K562 (cell line): ENCODE results near the gene APBB2. TPM values are rescaled to one million over a fixed set of nuclear protein-coding genes. Genes with fewer than 3 reads are reported as not detected.

Source experiments
- ATAC-seq: fragments of 200-7000 bp; cut with Tn5 transposase; 3 replicates; pipeline ENCODE4 v1.9.1; 2020; ENCODE audit warnings: moderate library complexity
- BruUV-seq: library from RNA; stranded (reverse); fragments of 400-500 nt; replicated peaks from 2 replicates; lab custom pipeline; 2021; lab: Mats Ljungman, UMichigan
- CTCF ChIA-PET: fragments of 300-600 bp; formaldehyde crosslinking; extraction: SDS; loops from one replicate; lab custom pipeline; 2021; ENCODE audit warnings: low intra/inter-chr PET ratio; lab: Yijun Ruan, JAX
- POLR2A ChIA-PET: fragments of 300-600, 350-650 bp; sonication (Branson Sonifier 250); formaldehyde crosslinking; extraction: SDS; loops from one replicate; lab custom pipeline; 2021; ENCODE audit warnings: antibody characterized with exemption, inconsistent platforms; lab: Yijun Ruan, JAX
- DNase-seq, 4 experiments: peaks; one replicate each; pipeline versions ENCODE4 v3.0.0 to v3.0.0-alpha.2; 2011 to 2018; ENCODE audit warnings: low spot score in 3 of 4, mixed read lengths in 3 of 4; ENCODE audit errors: extremely low read depth in 1 of 4
- FAIRE-seq: peaks from 2 replicates; lab custom pipeline; 2011; peaks lifted over from hg19 to GRCh38; lab: Jason Lieb, UNC
- H2AFZ ChIP-seq: 2 replicates; pipeline ENCODE4 v1.6.0; 2011; ENCODE audit warnings: low read depth, low read length, control low read depth, inconsistent platforms
- H3K27ac ChIP-seq: fragments of 200-600 bp; 3 replicates; pipeline ENCODE4 v1.8.0; 2011; ENCODE audit warnings: low read depth, mild to moderate bottlenecking, control low read depth, inconsistent platforms, low read length, moderate library complexity, mixed read lengths; ENCODE audit errors: extremely low read depth
- H3K27me3 ChIP-seq, 2 experiments: fragments of 300-600 bp in 1 of 2; 2 replicates in 1 of 2; 3 replicates in 1 of 2; pipeline versions ENCODE4 v1.6.0 to v1.8.0; 2011; ENCODE audit warnings: inconsistent platforms in 2 of 2, low read length in 2 of 2, mild to moderate bottlenecking in 1 of 2, mixed read lengths in 1 of 2, moderate library complexity in 1 of 2; ENCODE audit not compliant: control insufficient read depth in 2 of 2, insufficient read depth in 2 of 2
- H3K36me3 ChIP-seq: fragments of 300-600 bp; 3 replicates; pipeline ENCODE4 v1.8.0; 2011; ENCODE audit warnings: mild to moderate bottlenecking, low read length, inconsistent platforms; ENCODE audit not compliant: control insufficient read depth, insufficient read depth
- H3K4me1 ChIP-seq, 2 experiments: fragments of 200-600 bp in 1 of 2; replicated peaks in 1 of 2; 2 replicates in 1 of 2; 3 replicates in 1 of 2; pipeline versions ENCODE4 v1.5.1 to v1.8.0; 2011; ENCODE audit warnings: inconsistent platforms in 2 of 2, low read length in 2 of 2, mild to moderate bottlenecking in 1 of 2, mixed read lengths in 1 of 2, moderate library complexity in 1 of 2; ENCODE audit not compliant: control insufficient read depth in 2 of 2, insufficient read depth in 2 of 2
- H3K4me2 ChIP-seq: 2 replicates; pipeline ENCODE4 v1.6.1; 2011; ENCODE audit warnings: low read length, control low read depth, inconsistent platforms, mixed read lengths; ENCODE audit not compliant: insufficient read depth
- H3K4me3 ChIP-seq: fragments of 200-600 bp; sonication (generic), shearing (Covaris generic); 2 replicates; pipeline ENCODE4 v1.5.1; 2016; ENCODE audit warnings: control low read depth, inconsistent platforms
- H3K79me2 ChIP-seq: fragments of 200-600 bp; 3 replicates; pipeline ENCODE4 v1.8.0; 2011; ENCODE audit warnings: low read length, inconsistent platforms; ENCODE audit not compliant: control insufficient read depth, insufficient read depth
- H3K9ac ChIP-seq, 2 experiments: 2 replicates each; pipeline versions ENCODE4 v1.6.0 to v1.6.1; 2011; ENCODE audit warnings: low read depth in 2 of 2, low read length in 2 of 2, control low read depth in 1 of 2, inconsistent platforms in 1 of 2, mild to moderate bottlenecking in 1 of 2, mixed read lengths in 1 of 2; ENCODE audit not compliant: insufficient read depth in 1 of 2
- H3K9me1 ChIP-seq: one replicate; pipeline ENCODE4 v1.6.0; 2011; ENCODE audit warnings: inconsistent platforms, mild to moderate bottlenecking, low read length, moderate library complexity; ENCODE audit not compliant: control insufficient read depth, insufficient read depth
- H3K9me3 ChIP-seq: replicated peaks from 2 replicates; pipeline ENCODE4 v1.5.1; 2011; ENCODE audit warnings: low read depth, low read length, inconsistent platforms; ENCODE audit not compliant: control insufficient read depth, insufficient read depth
- H4K20me1 ChIP-seq: replicated peaks from 2 replicates; pipeline ENCODE4 v1.6.1; 2011; ENCODE audit warnings: low read length, inconsistent platforms, mixed read lengths; ENCODE audit not compliant: control insufficient read depth, insufficient read depth
- LARP7 ChIP-seq: fragments of 450-650 bp; IDR thresholded peaks from 2 replicates; pipeline ENCODE4 v1.6.1; 2016
- RERE ChIP-seq: sonication (generic); formaldehyde crosslinking; IDR thresholded peaks from 2 replicates; pipeline ENCODE4 v1.8.0; 2023; ENCODE audit warnings: missing genetic modification reagents, mild to moderate bottlenecking, borderline replicate concordance
- WHSC1 ChIP-seq: IDR thresholded peaks from one replicate; pipeline ENCODE4 v1.6.1; 2012; ENCODE audit warnings: low read length, control low read depth, inconsistent platforms
- ZNF212 ChIP-seq: fragments of 450-650 bp; formaldehyde crosslinking; IDR thresholded peaks from 2 replicates; pipeline ENCODE4 v1.4.0; 2020; ENCODE audit warnings: mild to moderate bottlenecking
- WGBS: fragments of 100-300 bp; shearing (Covaris generic); methylation state at CpG from one replicate; pipeline ENCODE4 v1.1.6; 2016; ENCODE audit warnings: low coverage, mixed read lengths; ENCODE audit not compliant: insufficient coverage; ENCODE audit errors: missing lambda C conversion rate; 5-methylcytosine and 5-hydroxymethylcytosine counted together
- in situ Hi-C: fragments of 300-500 bp; cut with MboI; formaldehyde crosslinking; loops from 4 replicates; pipeline ENCODE4 v1.15.0; 2018; ENCODE audit warnings: inconsistent platforms, mixed read lengths
- intact Hi-C: fragments of 100-400 bp; cut with micrococcal nuclease; formaldehyde crosslinking; loops from 2 replicates; pipeline ENCODE4 v1.14.2; 2022
- polyA plus RNA-seq, 8 experiments: library from polyadenylated mRNA; depleted of rRNA in 4 of 8; stranded (reverse) in 5 of 8; unstranded in 3 of 8; fragments of >200 nt; fragmentation: Nextera tagmentation in 2 of 8; fragmentation: Illumina TruSeq in 1 of 8; extraction: Ambion mirVana in 2 of 8; extraction: Trizol in 1 of 8; gene quantifications; 2 replicates each; pipeline versions ENCODE4 v1.2.1 to v1.2.3, GENCODE V29; 2011 to 2014; ENCODE audit warnings: inconsistent platforms in 1 of 8, missing spikeins in 1 of 8
- total RNA-seq, 7 experiments: library from RNA; depleted of rRNA in 6 of 7; stranded (reverse); fragments of >200 nt in 6 of 7; fragmentation: Illumina TruSeq in 2 of 7; extraction: Trizol in 2 of 7; gene quantifications; 2 replicates each; pipeline versions ENCODE4 v1.2.1 to v1.2.3, GENCODE V29; 2011 to 2021; ENCODE audit warnings: low replicate concordance in 1 of 7

APBB2 gene
- total and polyA plus RNA-seq, 9 of the 15 experiments (the other 6 are each of a cell fraction or from before 2014, with no cell fraction given): 0.08 to 2.1 (median 1.4) TPM

DNA sequence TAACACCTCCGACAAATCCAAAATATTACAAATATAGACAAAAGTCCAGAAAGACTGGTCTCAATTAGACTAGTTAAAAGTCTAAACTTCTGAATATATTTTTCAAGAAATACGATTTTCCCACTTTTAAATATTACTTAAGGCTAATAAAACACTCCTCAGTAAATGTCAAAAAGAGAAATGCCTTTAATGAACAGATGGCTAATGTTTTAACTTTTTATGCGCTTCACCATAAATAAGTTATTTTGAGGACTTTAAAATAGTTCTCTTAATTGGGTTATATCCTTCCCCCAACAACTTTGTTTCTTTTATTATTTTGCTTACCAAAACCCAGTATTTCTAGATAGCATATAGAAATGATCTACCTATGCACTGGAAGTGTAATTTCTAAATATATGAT is 201.4 kb downstream of the APBB2 start:
- H3K27me3 ChIP-seq: peaks cover 0 to 9% of the 10 kb centered on the region in 2 experiments; a peak in 1 of 5 replicates
- CTCF ChIA-PET: no interaction called here
- no peak overlapping the region for H3K27ac ChIP-seq
- WGBS: 4% methylated on average over 3 of the region's 3 CpGs
- DNase-seq: no peak
- H3K9ac ChIP-seq: no peak overlapping the region
- no peak overlapping the region for H2AFZ ChIP-seq
- no peaks in the 10 kb centered on the region for H3K79me2 ChIP-seq
- FAIRE-seq: no peak
- H3K9me1 ChIP-seq: no peaks in the 10 kb centered on the region
- no peak for TF ChIP-seq ZNF212 (CRISPR knock-in tag)
- no peak for TF ChIP-seq RERE (CRISPR knock-in tag)
- TF ChIP-seq LARP7: no peak
- no peak for TF ChIP-seq WHSC1
- H3K4me2 ChIP-seq: no peak overlapping the region
- H3K9me3 ChIP-seq: no peaks in the 10 kb centered on the region
- no peaks in the 10 kb centered on the region; a peak in 1 of 5 replicates for H3K4me1 ChIP-seq
- H3K36me3 ChIP-seq: no peaks in the 10 kb centered on the region
- BruUV-seq: no TSS peak
- H4K20me1 ChIP-seq: no peaks in the 10 kb centered on the region
- in situ Hi-C loops: no loop called here
- no peak overlapping the region for H3K4me3 ChIP-seq
- POLR2A ChIA-PET: no interaction called here
- no peak for ATAC-seq
- intact Hi-C loops: loop anchor here (5.0 kb wide), 1 partner anchor 341 kb away; no protein-coding TSS in a partner anchor
